ENCODE data around the gene ANTKMT. TPM values are rescaled to one million over a fixed set of nuclear protein-coding genes. Genes with fewer than 3 reads are reported as not detected.

Gene ANTKMT
- total RNA-seq, 3 donors from 2014 or later: 29.9 to 35.7 (median 30.4) TPM

- DNase-seq (ENCODE audit: low spot score in 2 of 2): no peak
- Histone ChIP-seq H3K9me3 (no peaks in the 10 kb centered on the region), H3K27me3 (no peaks in the 10 kb centered on the region), H3K27ac (no peak overlapping the region), H3K4me3 (no peak overlapping the region), H3K36me3 (no peaks in the 10 kb centered on the region), H3K4me1 (peaks cover 14 to 24% of the 10 kb centered on the region in 2 donors)
- TF ChIP-seq POLR2A (IDR thresholded peaks at IDR 0.05) (no peak), POLR2AphosphoS5 (IDR thresholded peaks at IDR 0.05) (no peak), CTCF (IDR thresholded peaks at IDR 0.05) (no peak)
- intact Hi-C loops (cut with DNase I; ENCODE audit: low total_unique reads): no loop called here
Observed at GRCh38 chr16:718922-719321, 2.0 kb upstream of the ANTKMT start.

GRCh38 chr16:719815-720446 lies 1.0 kb upstream of the ANTKMT start:
- H3K4me3 ChIP-seq: peak overlapping the region; percentile 64 to 79 (median 76)
- TF ChIP-seq POLR2AphosphoS5 (IDR thresholded peaks at IDR 0.05) (no peak), CTCF (IDR thresholded peaks at IDR 0.05) (no peak), POLR2A (IDR thresholded peaks at IDR 0.05) (no peak)

DNA sequence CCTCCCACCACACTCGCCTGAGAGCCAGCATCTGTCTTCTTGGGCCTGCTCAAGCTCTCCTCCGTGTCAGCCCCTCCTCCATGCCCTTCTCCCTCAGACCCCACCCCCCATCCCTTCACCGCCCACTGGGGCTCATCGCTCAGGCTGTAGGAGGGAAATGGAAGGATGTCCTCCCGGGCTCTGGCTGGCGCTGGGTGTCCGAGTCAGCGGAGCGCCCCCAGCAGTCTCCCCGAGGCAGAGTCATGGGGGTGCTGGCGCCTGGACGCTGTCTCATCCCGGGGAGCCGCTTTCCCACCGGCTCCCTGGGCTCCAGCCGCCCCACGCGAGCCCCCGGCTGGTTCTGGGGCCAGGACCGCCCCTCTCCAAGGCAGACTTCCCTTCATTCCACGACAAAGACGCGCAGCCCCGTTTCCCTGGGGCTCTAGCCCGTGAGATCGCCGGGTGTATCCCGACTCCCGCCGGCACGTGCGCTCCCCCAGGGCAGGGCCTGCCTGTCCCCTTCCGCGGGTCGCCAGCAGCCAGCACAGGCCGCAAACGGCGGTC lies 428 bp upstream of the ANTKMT start:
- TF ChIP-seq POLR2AphosphoS5 (IDR thresholded peaks at IDR 0.05): no peak
- TF ChIP-seq CTCF (IDR thresholded peaks at IDR 0.05): no peak
- TF ChIP-seq POLR2A (IDR thresholded peaks at IDR 0.05): no peak
- Histone ChIP-seq H3K9me3 (no peaks in the 10 kb centered on the region), H3K36me3 (no peaks in the 10 kb centered on the region), H3K27me3 (no peaks in the 10 kb centered on the region), H3K4me1 (peaks cover 14 to 24% of the 10 kb centered on the region in 2 donors), H3K27ac (peak overlapping the region; percentile 75 to 88), H3K4me3 (peak overlapping the region; percentile 64 to 79 (median 76))
- DNase-seq (ENCODE audit: low spot score in 2 of 2): no peak
- intact Hi-C loops (cut with DNase I; ENCODE audit: low total_unique reads): no loop called here

More at GRCh38 chr16:719815-720446, 1.0 kb upstream of the ANTKMT start:
- Histone ChIP-seq H3K36me3 (no peaks in the 10 kb centered on the region), H3K27me3 (no peaks in the 10 kb centered on the region), H3K27ac (peak overlapping the region; percentile 75 to 88), H3K4me1 (peaks cover 14 to 24% of the 10 kb centered on the region in 2 donors), H3K9me3 (no peaks in the 10 kb centered on the region)
- intact Hi-C loops (cut with DNase I; ENCODE audit: low total_unique reads): no loop called here
- no peak for DNase-seq (ENCODE audit: low spot score in 2 of 2)

DNA sequence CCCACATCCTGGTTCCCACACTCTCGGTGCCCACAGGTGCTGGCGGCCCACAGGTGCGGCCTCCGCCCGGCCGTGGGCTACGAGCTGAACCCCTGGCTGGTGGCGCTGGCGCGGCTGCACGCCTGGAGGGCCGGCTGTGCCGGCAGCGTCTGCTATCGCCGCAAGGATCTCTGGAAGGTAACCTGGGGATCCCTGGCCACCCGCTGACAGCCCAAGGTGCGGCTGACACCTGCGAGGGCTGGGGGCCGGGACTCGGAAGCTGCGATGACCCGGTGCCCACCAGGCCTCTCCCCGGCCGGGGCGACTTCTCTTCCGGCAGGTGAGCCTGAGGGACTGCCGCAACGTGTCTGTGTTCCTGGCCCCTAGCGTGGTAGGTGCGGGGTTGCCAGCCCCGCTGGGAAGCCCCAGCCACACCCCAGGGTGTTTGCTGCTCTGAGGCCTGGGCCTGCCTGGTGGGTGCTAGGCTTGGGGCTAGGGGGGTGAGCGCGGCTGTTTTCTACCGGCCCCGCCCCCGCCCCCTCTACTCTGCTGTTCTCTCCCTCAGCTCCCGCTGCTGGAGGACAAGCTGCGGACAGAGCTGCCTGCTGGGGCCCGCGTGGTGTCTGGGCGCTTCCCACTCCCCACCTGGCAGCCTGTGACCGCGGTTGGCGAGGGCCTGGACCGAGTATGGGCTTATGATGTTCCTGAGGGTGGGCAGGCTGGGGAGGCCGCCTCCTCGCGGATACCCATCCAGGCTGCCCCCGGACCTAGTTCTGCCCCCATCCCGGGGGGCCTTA lies 1.0 kb downstream of the ANTKMT start:
- TF ChIP-seq POLR2AphosphoS5 (IDR thresholded peaks at IDR 0.05) (no peak), CTCF (IDR thresholded peaks at IDR 0.05) (no peak), POLR2A (IDR thresholded peaks at IDR 0.05) (no peak)
- H3K4me3 ChIP-seq: peak overlapping the region; percentile 64 to 79 (median 76)

More for the DNA sequence above, 1.0 kb downstream of the ANTKMT start:
- no peak for DNase-seq (ENCODE audit: low spot score in 2 of 2)
- Histone ChIP-seq H3K27me3 (no peaks in the 10 kb centered on the region), H3K27ac (peak overlapping the region; percentile 75 to 88), H3K9me3 (no peaks in the 10 kb centered on the region), H3K4me1 (peaks cover 12 to 21% of the 10 kb centered on the region in 2 donors), H3K36me3 (no peaks in the 10 kb centered on the region)
- intact Hi-C loops (cut with DNase I; ENCODE audit: low total_unique reads): no loop called here

Data from breast epithelium (tissue), 4 donors.